Mammary epithelial cell (primary cell): ENCODE results near the gene KCND2.

ENCODE experiments used
- EZH2 ChIP-seq: IDR thresholded peaks from 2 replicates; pipeline ENCODE4 v1.6.1; 2012; ENCODE audit warnings: low read length, inconsistent platforms, borderline replicate concordance
- TF ChIP-seq, protein P1 (sequence below), 2 donors: IDR thresholded peaks in 1 of 2; conservative IDR thresholded peaks in 1 of 2; 2 replicates each; pipeline ENCODE4 v1.5.1; 2011 to 2012; ENCODE audit warnings: inconsistent platforms in 2 of 2, low read length in 2 of 2, mild to moderate bottlenecking in 2 of 2, control low read depth in 1 of 2, low read depth in 1 of 2; ENCODE audit not compliant: insufficient read depth in 1 of 2; ENCODE audit errors: extremely low read depth in 1 of 2

DNA sequence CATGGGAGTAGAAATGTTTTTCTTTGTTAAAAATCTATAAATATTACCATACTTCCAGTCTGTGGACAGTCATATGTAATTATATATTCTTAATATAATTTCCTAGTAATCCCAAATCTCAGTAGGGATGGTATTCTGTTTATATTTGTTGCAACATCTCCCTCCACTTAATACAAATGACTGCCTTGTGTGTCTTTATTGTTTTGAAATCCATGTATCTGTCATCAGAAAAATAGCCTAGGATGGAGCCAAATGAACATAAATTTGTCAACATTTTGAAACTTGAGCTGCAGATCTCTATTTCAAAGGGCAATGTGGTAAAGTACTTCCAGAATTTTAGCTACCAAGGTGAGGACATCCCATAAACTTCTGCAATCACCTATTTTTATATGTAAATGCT lies 294.2 kb downstream of the KCND2 start:
- TF ChIP-seq, protein P1, sequence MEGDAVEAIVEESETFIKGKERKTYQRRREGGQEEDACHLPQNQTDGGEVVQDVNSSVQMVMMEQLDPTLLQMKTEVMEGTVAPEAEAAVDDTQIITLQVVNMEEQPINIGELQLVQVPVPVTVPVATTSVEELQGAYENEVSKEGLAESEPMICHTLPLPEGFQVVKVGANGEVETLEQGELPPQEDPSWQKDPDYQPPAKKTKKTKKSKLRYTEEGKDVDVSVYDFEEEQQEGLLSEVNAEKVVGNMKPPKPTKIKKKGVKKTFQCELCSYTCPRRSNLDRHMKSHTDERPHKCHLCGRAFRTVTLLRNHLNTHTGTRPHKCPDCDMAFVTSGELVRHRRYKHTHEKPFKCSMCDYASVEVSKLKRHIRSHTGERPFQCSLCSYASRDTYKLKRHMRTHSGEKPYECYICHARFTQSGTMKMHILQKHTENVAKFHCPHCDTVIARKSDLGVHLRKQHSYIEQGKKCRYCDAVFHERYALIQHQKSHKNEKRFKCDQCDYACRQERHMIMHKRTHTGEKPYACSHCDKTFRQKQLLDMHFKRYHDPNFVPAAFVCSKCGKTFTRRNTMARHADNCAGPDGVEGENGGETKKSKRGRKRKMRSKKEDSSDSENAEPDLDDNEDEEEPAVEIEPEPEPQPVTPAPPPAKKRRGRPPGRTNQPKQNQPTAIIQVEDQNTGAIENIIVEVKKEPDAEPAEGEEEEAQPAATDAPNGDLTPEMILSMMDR (conservative IDR thresholded peaks at IDR 0.05 in 1 of 2, IDR thresholded peaks at IDR 0.05 in 1 of 2; ENCODE audit: extremely low read depth in 1 of 2, insufficient read depth in 1 of 2, low read depth in 1 of 2, low read length in 2 of 2), result no peak
- TF ChIP-seq EZH2, result no peak
